Stomach (tissue), 9 donors: ENCODE data around the gene COL12A1. TPM values are rescaled to one million over a fixed set of nuclear protein-coding genes. Genes with fewer than 3 reads are reported as not detected.
A peak's percentile ranks its signal among the peaks of the same experiment; 100 is the strongest.

Source experiments
- DNase-seq, 2 donors: peaks; one replicate each; pipeline versions ENCODE4 v3.0.0 to v3.0.0-alpha.2; 2013 to 2019
- H3K27ac ChIP-seq, 5 donors: fragments of 200-600 bp in 4 of 5; sonication (generic) in 4 of 5; one replicate each; pipeline ENCODE4 v1.5.1; 2013 to 2019; ENCODE audit warnings: mild to moderate bottlenecking in 1 of 5, moderate library complexity in 1 of 5
- H3K27me3 ChIP-seq, 3 donors: fragments of 200-600 bp; sonication (generic); one replicate each; pipeline ENCODE4 v1.5.1; 2017 to 2019; ENCODE audit warnings: mixed run types in 1 of 3
- H3K36me3 ChIP-seq, 4 donors: fragments of 200-600 bp; sonication (generic); 1 replicate in 3 of 4; 2 replicates in 1 of 4; pipeline ENCODE4 v1.5.1; 2016 to 2019
- H3K4me1 ChIP-seq, 4 donors: fragments of 200-600 bp; sonication (generic); one replicate each; pipeline ENCODE4 v1.5.1; 2016 to 2019
- H3K4me3 ChIP-seq, 4 donors: fragments of 200-600 bp; sonication (generic) in 3 of 4; one replicate each; pipeline ENCODE4 v1.5.1; 2016 to 2019; ENCODE audit warnings: mild to moderate bottlenecking in 1 of 4
- H3K9me3 ChIP-seq, 4 donors: fragments of 200-600 bp; sonication (generic); one replicate each; pipeline ENCODE4 v1.5.1; 2016 to 2019
- EP300 ChIP-seq: sonication (generic); formaldehyde crosslinking; IDR thresholded peaks from one replicate; pipeline ENCODE4 v1.6.1; 2017; ENCODE audit warnings: antibody characterized with exemption
- POLR2A ChIP-seq, 4 donors: fragments of 450-650 bp; IDR thresholded peaks; one replicate each; pipeline ENCODE4 v1.6.1; 2016; ENCODE audit warnings: antibody characterized with exemption in 4 of 4, control low read depth in 2 of 4, mild to moderate bottlenecking in 1 of 4, moderate library complexity in 1 of 4
- POLR2AphosphoS5 ChIP-seq, 3 donors: sonication (generic); formaldehyde crosslinking; IDR thresholded peaks; one replicate each; pipeline ENCODE4 v1.6.1; 2016; ENCODE audit warnings: antibody characterized with exemption in 3 of 3
- WGBS, 5 donors: extraction: QIAGEN DNeasy Blood & Tissue Kit in 3 of 5; methylation state at CpG; one replicate each; pipeline versions ENCODE4 v1.1.5 to v1.1.7; 2013 to 2018; 5-methylcytosine and 5-hydroxymethylcytosine counted together
- intact Hi-C: fragments of 100-400 bp; cut with DNase I; formaldehyde crosslinking; loops from one replicate; pipeline ENCODE4 v1.15.1; 2023; ENCODE audit warnings: low total_unique reads
- polyA plus RNA-seq, 3 donors: library from polyadenylated mRNA; stranded (reverse); fragments of 200-250 nt; gene quantifications; one replicate each; pipeline ENCODE4 v1.2.3, GENCODE V29; 2013
- total RNA-seq, 5 donors: library from RNA; depleted of rRNA; stranded (reverse); fragments of >200 nt; gene quantifications; one replicate each; pipeline versions ENCODE4 v1.1.0 to v1.2.3, GENCODE V29; 2014 to 2016
- TF ChIP-seq, protein P1 (sequence below), 7 experiments: fragments of 450-650 bp in 4 of 7; fragments of 200-600 bp in 3 of 7; sonication (generic) in 3 of 7; IDR thresholded peaks; one replicate each; pipeline ENCODE4 v1.5.1; 2016 to 2019; ENCODE audit warnings: antibody characterized with exemption in 7 of 7, control low read depth in 2 of 7, mild to moderate bottlenecking in 1 of 7
- donor health status: healthy with polysubstance abuse.
- donor health status: Bipolar disorder and iron deficiency.
- donor health status: healthy.

COL12A1 gene
- total and polyA plus RNA-seq, 8 donors: 3.4 to 170 (median 20.3) TPM

DNA sequence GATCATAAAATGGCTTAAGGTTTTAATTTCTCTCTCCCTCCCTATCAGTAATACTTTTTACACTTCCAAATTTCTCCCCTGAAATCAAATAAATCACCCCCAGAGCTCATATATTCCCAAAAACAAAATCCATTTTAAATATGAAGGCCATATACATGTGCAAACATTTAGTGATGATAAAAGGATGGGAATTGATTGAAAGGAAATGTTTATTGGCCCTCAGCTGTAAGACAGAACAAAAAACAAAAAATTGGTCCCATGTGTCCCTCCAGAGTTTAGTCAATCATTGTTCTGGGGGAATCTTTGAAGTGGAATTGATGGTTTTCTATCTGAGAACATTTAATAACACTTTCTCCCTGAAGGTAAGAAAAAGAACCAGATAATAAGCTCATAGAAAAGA is 91.7 kb downstream of the COL12A1 start:
- intact Hi-C loops: no loop called here
- peaks cover 0 to 9% (median 3%) of the 10 kb centered on the region in 4 donors for H3K36me3 ChIP-seq
- H3K9me3 ChIP-seq: no peaks in the 10 kb centered on the region
- no peak for DNase-seq
- TF ChIP-seq POLR2A (IDR thresholded peaks at IDR 0.05) (no peak), POLR2AphosphoS5 (IDR thresholded peaks at IDR 0.05) (no peak)
- TF ChIP-seq, protein P1, sequence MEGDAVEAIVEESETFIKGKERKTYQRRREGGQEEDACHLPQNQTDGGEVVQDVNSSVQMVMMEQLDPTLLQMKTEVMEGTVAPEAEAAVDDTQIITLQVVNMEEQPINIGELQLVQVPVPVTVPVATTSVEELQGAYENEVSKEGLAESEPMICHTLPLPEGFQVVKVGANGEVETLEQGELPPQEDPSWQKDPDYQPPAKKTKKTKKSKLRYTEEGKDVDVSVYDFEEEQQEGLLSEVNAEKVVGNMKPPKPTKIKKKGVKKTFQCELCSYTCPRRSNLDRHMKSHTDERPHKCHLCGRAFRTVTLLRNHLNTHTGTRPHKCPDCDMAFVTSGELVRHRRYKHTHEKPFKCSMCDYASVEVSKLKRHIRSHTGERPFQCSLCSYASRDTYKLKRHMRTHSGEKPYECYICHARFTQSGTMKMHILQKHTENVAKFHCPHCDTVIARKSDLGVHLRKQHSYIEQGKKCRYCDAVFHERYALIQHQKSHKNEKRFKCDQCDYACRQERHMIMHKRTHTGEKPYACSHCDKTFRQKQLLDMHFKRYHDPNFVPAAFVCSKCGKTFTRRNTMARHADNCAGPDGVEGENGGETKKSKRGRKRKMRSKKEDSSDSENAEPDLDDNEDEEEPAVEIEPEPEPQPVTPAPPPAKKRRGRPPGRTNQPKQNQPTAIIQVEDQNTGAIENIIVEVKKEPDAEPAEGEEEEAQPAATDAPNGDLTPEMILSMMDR (IDR thresholded peaks at IDR 0.05): no peak
- H3K4me3 ChIP-seq: no peak overlapping the region
- peaks cover 0 to 28% (median 8%) of the 10 kb centered on the region in 4 donors for H3K4me1 ChIP-seq
- no peaks in the 10 kb centered on the region for H3K27me3 ChIP-seq
- peak overlapping the region in 1 of 5 donors; percentile 55 for H3K27ac ChIP-seq

DNA sequence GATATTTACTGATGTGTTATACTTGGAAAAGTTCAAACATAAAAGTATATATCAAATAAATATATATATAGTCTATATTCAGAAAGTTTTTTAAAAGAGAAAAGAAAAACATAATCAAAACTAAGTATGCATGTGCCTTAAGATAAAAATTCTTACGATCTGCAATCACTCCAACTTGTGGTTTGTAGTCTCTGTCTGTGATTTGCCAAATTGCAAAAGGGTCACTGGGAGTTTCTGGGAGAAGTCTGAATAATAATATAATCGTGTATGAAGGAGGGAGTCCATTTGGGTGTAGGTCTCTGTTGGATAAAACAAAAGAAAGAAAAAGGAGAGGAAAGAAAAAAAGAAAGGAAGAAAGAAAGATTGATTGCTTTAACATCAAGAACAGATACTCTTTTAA is 92.4 kb downstream of the COL12A1 start:
- TF ChIP-seq EP300: no peak
- TF ChIP-seq POLR2A (IDR thresholded peaks at IDR 0.05): no peak
- TF ChIP-seq POLR2AphosphoS5 (IDR thresholded peaks at IDR 0.05): no peak
- TF ChIP-seq, protein P1 (IDR thresholded peaks at IDR 0.05): no peak
- Histone ChIP-seq H3K9me3 (no peaks in the 10 kb centered on the region), H3K4me3 (no peak overlapping the region), H3K36me3 (peaks cover 0 to 3% (median 0%) of the 10 kb centered on the region in 4 donors), H3K4me1 (peaks cover 0 to 30% (median 8%) of the 10 kb centered on the region in 4 donors), H3K27me3 (no peaks in the 10 kb centered on the region), H3K27ac (no peak overlapping the region)
- DNase-seq: no peak
- WGBS, 5 donors: 28 to 61% (median 39%) methylated on average over 2 of the region's 2 CpGs
- intact Hi-C loops: no loop called here

DNA sequence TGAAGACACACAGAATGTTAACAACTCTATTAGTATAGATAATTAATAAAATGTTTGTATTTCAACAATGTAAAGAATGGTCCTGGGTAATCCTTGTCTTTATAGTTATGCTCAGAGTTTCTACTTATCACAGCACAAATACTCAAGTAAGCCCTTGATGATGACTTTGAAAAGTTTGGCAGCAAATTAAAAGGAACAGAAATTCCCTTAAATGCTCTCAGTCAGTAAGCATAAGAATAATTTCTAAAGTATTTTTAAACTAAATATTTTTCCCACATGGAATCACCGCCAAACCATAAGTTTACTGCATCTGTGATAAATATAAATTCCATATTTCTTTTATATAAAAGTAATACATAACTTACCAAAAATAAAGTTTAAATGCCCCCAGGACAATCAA is 96.1 kb downstream of the COL12A1 start:
- DNase-seq: no peak
- 71 to 87% (median 85%) methylated on average over 1 of the region's 1 CpG for WGBS, 5 donors
- H3K36me3 ChIP-seq: peaks cover 0 to 3% (median 0%) of the 10 kb centered on the region in 4 donors
- intact Hi-C loops: no loop called here
- H3K9me3 ChIP-seq: no peaks in the 10 kb centered on the region
- H3K27me3 ChIP-seq: no peaks in the 10 kb centered on the region
- no peak overlapping the region for H3K4me3 ChIP-seq
- peaks cover 0 to 25% (median 3%) of the 10 kb centered on the region in 4 donors for H3K4me1 ChIP-seq
- no peak overlapping the region for H3K27ac ChIP-seq
- TF ChIP-seq EP300 (no peak), POLR2A (IDR thresholded peaks at IDR 0.05) (no peak), POLR2AphosphoS5 (IDR thresholded peaks at IDR 0.05) (no peak)
- TF ChIP-seq, protein P1 (IDR thresholded peaks at IDR 0.05): no peak

DNA sequence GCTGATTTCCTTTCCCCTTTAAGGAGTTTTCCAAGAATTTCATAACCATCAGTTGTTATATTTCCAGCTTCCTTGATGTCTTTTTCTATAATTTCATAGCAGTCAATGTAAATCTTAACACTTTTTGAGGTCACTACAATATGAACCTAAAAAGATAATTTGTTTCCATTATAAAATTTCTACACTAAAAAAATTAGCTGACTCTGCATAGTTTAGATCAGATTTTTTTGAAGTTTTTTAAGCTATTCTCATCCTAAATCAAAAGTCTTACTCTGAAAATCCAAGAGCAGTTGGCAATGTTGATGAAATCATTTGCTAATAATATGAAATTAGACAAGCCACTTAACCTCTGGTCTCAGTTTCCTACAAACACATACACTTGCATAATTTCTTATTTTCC is 96.8 kb downstream of the COL12A1 start:
- TF ChIP-seq EP300: no peak
- TF ChIP-seq, protein P1 (IDR thresholded peaks at IDR 0.05): no peak
- TF ChIP-seq POLR2AphosphoS5 (IDR thresholded peaks at IDR 0.05): no peak
- no peak overlapping the region for H3K27ac ChIP-seq

More for the DNA sequence above, 96.8 kb downstream of the COL12A1 start:
- no peak for DNase-seq
- Histone ChIP-seq H3K4me3 (no peak overlapping the region), H3K27me3 (no peaks in the 10 kb centered on the region), H3K4me1 (peaks cover 0 to 17% (median 0%) of the 10 kb centered on the region in 4 donors), H3K9me3 (no peaks in the 10 kb centered on the region), H3K36me3 (peaks cover 0 to 3% (median 0%) of the 10 kb centered on the region in 4 donors)
- intact Hi-C loops: no loop called here
